Fibroblast of skin of right quadriceps (primary cell): ENCODE results near the gene BIVM.
A peak's percentile ranks its signal among the peaks of the same experiment; 100 is the strongest.

Source experiments
- DNase-seq: peaks from one replicate; pipeline ENCODE4 v3.0.0-alpha.2; 2013

The BIVM gene

DNA sequence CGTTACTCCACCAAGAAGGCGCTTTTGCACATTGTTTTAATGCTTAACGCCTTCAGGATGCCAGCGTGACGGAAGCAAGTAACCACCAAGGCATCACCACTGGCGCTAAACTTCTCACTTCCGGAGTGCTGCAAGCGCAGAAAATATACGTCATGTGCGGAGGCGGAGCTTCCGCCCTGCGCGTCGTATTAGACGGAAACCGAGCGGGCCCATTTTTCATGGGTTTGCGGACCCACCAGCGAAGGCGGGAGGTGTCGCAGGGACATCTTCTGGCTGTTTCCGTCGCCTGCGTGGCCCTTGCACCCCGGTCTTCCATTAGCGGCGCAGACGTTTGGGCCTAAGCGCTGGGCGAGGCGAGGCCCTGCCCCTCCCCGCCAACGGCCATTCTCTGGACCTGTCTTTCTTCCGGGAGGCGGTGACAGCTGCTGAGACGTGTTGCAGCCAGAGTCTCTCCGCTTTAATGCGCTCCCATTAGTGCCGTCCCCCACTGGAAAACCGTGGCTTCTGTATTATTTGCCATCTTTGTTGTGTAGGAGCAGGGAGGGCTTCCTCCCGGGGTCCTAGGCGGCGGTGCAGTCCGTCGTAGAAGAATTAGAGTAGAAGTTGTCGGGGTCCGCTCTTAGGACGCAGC lies 46.8 kb downstream of the BIVM start, which contains the start of gene ERCC5:
ERCC5 (plus strand) TSS at position 403 of the 631 bp plus-strand sequence. CDS start 235 bp downstream, outside the sequence.
- peak; percentile 96 for DNase-seq

DNA sequence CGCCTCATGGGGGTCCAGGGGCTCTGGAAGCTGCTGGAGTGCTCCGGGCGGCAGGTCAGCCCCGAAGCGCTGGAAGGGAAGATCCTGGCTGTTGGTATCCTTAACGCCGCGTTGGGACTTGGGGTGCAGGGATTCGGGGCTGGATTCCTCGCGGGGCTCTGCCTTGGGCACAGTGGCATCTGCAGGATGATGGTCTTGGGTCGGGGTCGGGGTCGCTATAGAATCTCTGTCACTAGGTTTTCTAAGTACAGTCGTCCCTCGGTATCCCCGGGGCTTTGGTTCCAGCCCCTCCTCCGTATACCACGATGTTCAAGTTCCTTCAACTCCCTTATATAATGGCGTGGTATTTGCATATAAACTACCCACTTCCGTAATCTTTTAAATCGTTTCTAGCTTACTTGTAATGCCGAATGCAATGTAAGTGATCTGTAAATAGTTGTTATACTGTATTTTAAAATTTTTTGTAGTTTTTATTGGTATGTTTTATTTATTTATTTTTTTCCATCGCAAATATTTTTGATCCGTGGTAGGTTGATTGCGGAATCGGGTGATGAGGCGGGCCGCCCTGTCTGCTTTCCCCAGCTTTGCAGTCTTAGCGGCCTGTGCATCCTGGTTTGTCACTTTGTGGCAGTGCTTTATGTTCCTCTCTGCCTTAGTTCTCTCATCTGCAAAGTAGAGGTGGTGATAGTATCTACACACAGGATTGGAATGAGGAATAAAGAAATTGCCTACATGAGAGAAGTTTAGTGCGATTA lies 47.5 kb downstream of the BIVM start:
- peak; percentile 25 for DNase-seq

DNA sequence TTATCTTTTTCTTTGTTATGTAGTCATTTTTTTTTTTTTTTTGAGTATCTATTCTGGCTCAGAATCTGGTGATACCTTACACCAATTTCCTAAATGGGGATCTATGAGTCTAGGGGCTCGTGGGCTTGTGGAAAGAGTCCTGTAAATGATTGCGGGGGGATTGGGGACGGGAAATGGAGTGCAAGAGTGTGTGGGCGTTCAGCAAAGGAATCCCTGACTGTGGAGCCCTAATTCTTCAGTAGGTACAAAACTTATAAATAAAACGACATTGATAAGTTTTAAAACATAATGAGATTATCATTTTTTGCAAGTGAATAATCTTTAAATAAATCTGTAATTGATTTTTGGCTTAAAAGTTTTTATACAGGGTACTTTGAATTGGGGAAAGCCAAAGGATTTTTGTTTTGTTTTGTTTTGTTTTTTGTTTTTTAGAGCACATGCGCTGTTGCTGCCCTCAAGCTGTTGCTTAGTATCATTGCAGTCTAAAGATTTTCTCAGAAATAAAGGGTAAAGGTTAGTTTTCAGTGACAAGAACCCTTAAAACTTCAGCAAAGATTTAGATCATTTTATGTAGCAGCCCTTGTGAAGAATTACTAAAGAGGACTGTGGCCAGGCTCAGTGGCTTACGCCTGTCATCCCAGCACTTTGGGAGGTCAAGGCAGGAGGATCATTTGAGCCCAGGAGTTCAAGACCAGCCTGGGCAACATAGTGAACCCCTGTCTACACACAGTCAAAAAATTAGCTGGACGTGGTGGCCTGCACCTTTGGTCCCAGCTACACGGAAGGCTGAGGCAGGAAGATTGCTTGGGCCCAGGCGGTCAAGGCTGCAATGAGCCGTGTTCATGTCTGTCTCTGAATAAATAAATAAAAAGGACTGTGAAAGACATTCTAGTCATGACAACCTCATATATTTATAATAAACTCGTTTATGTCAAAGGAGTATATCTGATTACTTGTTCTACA lies 48.6 kb downstream of the BIVM start:
- DNase-seq, result peak; percentile 29

- DNase-seq, result no peak
These were observed 50.0 kb downstream of the BIVM start for GRCh38 chr13:102848956-102849355.

DNA sequence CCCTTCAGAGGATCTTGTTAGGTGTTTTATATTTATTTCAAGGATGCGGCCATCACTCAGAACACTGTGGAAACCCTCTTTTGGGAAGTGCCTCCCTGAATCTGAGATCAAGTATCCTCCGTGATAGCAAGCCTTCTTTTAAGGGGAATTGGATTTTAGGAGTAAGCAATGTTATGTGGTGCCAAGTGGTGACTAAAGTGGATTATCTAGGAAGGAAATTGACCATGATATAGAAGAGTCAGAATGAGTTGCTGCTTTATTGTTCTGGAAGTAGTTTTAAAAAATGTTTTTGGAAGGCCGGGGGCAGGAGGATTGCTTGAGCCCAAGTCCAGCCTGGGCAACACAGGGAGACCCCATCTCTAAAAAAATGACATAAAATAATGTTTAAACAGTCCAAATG lies 53.6 kb downstream of the BIVM start:
- no peak for DNase-seq

GRCh38 chr13:102854675-102855074 lies 55.8 kb downstream of the BIVM start:
- no peak for DNase-seq

GRCh38 chr13:102856557-102856956 lies 57.6 kb downstream of the BIVM start:
- no peak for DNase-seq

GRCh38 chr13:102862624-102863210 lies 63.8 kb downstream of the BIVM start:
- no peak for DNase-seq

GRCh38 chr13:102863590-102863989 lies 64.7 kb downstream of the BIVM start:
- DNase-seq, result no peak

- DNase-seq, result no peak
These were observed 69.5 kb downstream of the BIVM start for GRCh38 chr13:102868366-102868936.

GRCh38 chr13:102869948-102870676 lies 71.2 kb downstream of the BIVM start:
- DNase-seq, result no peak

DNA sequence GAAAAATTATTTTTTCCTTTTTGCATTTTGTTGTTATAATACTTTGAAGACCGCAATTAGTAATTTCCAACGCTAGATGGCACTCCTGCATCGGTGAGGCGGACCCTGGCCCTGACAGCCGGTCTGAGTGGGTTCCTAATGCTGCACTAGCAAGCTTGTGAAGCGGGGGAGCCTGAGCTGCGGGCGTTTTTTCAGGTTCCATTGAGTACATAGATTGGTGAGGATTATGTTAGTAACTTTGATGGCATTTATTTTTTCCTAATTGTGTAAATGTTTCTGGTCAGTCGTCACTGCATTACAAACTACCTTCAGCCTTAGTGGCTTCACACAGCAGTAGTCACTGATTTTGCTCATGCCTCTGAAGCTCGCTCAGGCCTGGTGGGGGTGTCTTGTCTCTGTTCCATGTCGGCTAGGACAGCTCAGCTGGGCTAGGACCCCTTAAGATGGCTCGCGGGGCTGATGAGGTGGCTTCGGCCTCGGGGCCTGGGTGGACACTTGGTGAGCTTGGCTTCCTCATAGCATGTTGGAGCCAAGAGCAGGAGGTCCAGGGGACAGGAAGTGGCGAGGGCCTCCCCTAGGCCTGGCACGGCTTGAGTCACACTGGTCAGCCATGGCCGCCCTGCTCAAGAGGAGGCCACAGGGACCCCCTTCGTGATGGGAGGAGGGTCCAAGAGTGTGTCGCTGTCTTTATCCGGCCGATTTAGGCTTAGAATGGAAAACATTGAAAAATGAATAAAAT lies 71.9 kb downstream of the BIVM start:
- peak; percentile 54 for DNase-seq

DNA sequence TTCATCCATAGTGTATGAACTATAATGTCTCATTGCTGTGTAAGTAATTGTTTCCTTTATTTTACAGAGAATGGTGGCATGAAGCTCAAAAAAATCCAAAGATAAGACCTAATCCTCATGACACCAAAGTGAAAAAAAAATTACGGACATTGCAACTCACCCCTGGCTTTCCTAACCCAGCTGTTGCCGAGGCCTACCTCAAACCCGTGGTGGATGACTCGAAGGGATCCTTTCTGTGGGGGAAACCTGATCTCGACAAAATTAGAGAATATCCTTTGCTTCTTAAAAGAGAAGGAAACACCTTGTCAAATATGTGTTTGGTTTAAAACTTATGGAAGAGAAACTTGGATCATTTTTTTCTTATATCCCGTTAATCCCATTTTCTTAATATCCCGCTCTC lies 73.2 kb downstream of the BIVM start:
- DNase-seq, result no peak

GRCh38 chr13:102872531-102872930 lies 73.6 kb downstream of the BIVM start:
- no peak for DNase-seq

- no peak for DNase-seq
These were observed 74.7 kb downstream of the BIVM start for GRCh38 chr13:102873653-102874052.

DNA sequence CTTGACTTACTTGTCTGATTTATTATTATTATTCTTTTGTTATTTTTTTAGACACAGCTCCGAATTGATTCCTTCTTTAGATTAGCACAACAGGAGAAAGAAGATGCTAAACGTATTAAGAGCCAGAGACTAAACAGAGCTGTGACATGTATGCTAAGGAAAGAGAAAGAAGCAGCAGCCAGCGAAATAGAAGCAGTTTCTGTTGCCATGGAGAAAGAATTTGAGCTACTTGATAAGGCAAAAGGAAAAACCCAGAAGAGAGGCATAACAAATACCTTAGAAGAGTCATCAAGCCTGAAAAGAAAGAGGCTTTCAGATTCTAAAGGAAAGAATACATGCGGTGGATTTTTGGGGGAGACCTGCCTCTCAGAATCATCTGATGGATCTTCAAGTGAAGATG lies 76.3 kb downstream of the BIVM start:
- no peak for DNase-seq

DNA sequence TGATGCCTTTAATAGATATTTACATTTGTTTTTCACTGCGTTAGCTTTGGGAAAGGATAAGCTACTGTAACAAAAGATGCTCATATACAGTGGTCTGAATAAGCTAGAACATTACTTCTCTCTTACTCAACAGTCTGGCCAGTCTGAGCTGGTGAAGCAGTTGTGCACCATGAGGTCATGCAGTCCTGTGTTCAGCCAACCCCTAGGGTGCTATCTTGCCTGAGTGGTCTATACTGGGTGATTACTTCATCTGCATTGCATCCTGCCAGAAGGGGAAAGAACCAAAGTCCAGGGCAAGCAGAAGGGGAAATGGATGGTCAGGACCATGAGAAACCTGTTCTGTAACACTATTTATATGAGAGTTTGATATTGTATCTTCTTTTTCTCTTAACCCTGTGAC lies 78.4 kb downstream of the BIVM start:
- peak; percentile 17 for DNase-seq

- DNase-seq, result peak; percentile 68
These were observed 79.6 kb downstream of the BIVM start for GRCh38 chr13:102878481-102878880.

DNA sequence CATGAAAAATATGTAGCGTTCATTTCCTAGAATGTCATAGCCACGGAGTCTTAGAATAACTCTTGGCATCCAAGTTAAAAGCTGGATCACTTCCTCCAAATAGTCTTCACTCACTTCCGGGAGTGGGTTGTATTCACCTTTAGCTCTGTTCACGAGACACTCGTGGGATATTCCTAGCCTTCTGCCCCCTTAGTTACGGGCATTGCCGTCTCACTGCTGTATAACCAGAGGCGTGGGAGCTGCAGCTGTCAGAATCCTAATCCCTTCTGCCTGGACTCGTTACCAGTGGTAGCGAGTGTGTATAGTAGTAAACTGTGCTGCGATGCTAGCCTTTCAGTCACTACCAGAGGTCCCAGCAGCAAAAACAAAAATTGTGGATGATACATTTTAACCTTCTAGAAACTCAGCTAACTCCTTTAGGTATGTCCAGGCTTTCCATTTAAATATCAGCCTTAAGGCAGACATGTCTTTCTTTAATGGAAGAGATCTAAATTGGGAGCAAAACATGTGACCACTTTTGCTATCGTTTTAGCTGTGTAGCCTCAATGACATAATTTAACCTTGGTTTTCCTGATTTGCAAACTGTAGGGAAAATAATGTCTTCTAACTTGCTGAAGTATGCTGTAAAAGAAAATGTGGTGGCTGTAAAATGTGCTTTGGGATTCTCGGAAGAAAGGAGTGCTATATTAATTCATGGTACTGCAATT lies 81.0 kb downstream of the BIVM start:
- DNase-seq, result no peak
